Measurements from ENCODE around the gene PLS1.

The PLS1 gene

GRCh38 chr3:142633073-142633472, 36.9 kb downstream of the PLS1 start:
- no peak overlapping the region for H3K27ac ChIP-seq
- TF ChIP-seq CTCF (conservative IDR thresholded peaks at IDR 0.05), result no peak

- no peak overlapping the region for H3K27ac ChIP-seq
- TF ChIP-seq CTCF (conservative IDR thresholded peaks at IDR 0.05), result no peak
Observed at GRCh38 chr3:142636050-142636449, 39.9 kb downstream of the PLS1 start.

- TF ChIP-seq CTCF (conservative IDR thresholded peaks at IDR 0.05), result no peak
- H3K27ac ChIP-seq, result no peak overlapping the region
Observed at GRCh38 chr3:142636664-142637063, 40.5 kb downstream of the PLS1 start.

- TF ChIP-seq CTCF (conservative IDR thresholded peaks at IDR 0.05), result no peak
- no peak overlapping the region for H3K27ac ChIP-seq
Observed at GRCh38 chr3:142638291-142638690, 42.1 kb downstream of the PLS1 start.

- no peak for TF ChIP-seq CTCF (conservative IDR thresholded peaks at IDR 0.05)
- H3K27ac ChIP-seq, result no peak overlapping the region
Observed at GRCh38 chr3:142641504-142641903, 45.3 kb downstream of the PLS1 start.

GRCh38 chr3:142642956-142643355, 46.8 kb downstream of the PLS1 start:
- H3K27ac ChIP-seq, result no peak overlapping the region
- TF ChIP-seq CTCF (conservative IDR thresholded peaks at IDR 0.05), result no peak

- no peak overlapping the region for H3K27ac ChIP-seq
- no peak for TF ChIP-seq CTCF (conservative IDR thresholded peaks at IDR 0.05)
Observed at GRCh38 chr3:142644502-142644901, 48.3 kb downstream of the PLS1 start.
